Nephron (organoid): Measurements from ENCODE around the gene PRPF6.

Source experiments
- H3K27ac Mint-ChIP-seq, 3 experiments: 2 replicates each; pipeline ENCODE4 v1.8.0; 2020; ENCODE audit warnings: mixed read lengths in 3 of 3, mild to moderate bottlenecking in 2 of 3, moderate library complexity in 1 of 3
- H3K27me3 Mint-ChIP-seq: 2 replicates; pipeline ENCODE4 v1.8.0; 2021; ENCODE audit warnings: low read depth, mild to moderate bottlenecking, moderate library complexity, mixed read lengths
- H3K36me3 Mint-ChIP-seq: 2 replicates; pipeline ENCODE4 v1.8.0; 2020; ENCODE audit warnings: low read depth, mixed read lengths
- H3K4me1 Mint-ChIP-seq: 2 replicates; pipeline ENCODE4 v1.8.0; 2020; ENCODE audit warnings: mixed read lengths
- H3K4me3 Mint-ChIP-seq, 3 experiments: 2 replicates each; pipeline ENCODE4 v1.8.0; 2020; ENCODE audit warnings: mild to moderate bottlenecking in 3 of 3, mixed read lengths in 3 of 3, moderate library complexity in 2 of 3
- H3K9me3 Mint-ChIP-seq: 2 replicates; pipeline ENCODE4 v1.8.0; 2020; ENCODE audit warnings: mixed read lengths
- TF ChIP-seq, protein P1 (sequence below), 3 experiments: fragments of 200-600 bp; sonication (generic); IDR thresholded peaks; one replicate each; pipeline ENCODE4 v1.5.0; 2021; ENCODE audit warnings: antibody characterized with exemption in 3 of 3; ENCODE audit not compliant: unreplicated experiment in 3 of 3

Gene PRPF6

GRCh38 chr20:63950701-63951397 is 30.1 kb upstream of the PRPF6 start:
- H3K4me3 Mint-ChIP-seq = no peak overlapping the region
- H3K27me3 Mint-ChIP-seq = no peaks in the 10 kb centered on the region
- TF ChIP-seq, protein P1, sequence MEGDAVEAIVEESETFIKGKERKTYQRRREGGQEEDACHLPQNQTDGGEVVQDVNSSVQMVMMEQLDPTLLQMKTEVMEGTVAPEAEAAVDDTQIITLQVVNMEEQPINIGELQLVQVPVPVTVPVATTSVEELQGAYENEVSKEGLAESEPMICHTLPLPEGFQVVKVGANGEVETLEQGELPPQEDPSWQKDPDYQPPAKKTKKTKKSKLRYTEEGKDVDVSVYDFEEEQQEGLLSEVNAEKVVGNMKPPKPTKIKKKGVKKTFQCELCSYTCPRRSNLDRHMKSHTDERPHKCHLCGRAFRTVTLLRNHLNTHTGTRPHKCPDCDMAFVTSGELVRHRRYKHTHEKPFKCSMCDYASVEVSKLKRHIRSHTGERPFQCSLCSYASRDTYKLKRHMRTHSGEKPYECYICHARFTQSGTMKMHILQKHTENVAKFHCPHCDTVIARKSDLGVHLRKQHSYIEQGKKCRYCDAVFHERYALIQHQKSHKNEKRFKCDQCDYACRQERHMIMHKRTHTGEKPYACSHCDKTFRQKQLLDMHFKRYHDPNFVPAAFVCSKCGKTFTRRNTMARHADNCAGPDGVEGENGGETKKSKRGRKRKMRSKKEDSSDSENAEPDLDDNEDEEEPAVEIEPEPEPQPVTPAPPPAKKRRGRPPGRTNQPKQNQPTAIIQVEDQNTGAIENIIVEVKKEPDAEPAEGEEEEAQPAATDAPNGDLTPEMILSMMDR (IDR thresholded peaks at IDR 0.05; ENCODE audit: unreplicated experiment in 3 of 3) = no peak
- H3K27ac Mint-ChIP-seq = no peak overlapping the region
- H3K9me3 Mint-ChIP-seq = no peaks in the 10 kb centered on the region
- no peaks in the 10 kb centered on the region for H3K36me3 Mint-ChIP-seq
- peaks cover 34% of the 10 kb centered on the region for H3K4me1 Mint-ChIP-seq

DNA sequence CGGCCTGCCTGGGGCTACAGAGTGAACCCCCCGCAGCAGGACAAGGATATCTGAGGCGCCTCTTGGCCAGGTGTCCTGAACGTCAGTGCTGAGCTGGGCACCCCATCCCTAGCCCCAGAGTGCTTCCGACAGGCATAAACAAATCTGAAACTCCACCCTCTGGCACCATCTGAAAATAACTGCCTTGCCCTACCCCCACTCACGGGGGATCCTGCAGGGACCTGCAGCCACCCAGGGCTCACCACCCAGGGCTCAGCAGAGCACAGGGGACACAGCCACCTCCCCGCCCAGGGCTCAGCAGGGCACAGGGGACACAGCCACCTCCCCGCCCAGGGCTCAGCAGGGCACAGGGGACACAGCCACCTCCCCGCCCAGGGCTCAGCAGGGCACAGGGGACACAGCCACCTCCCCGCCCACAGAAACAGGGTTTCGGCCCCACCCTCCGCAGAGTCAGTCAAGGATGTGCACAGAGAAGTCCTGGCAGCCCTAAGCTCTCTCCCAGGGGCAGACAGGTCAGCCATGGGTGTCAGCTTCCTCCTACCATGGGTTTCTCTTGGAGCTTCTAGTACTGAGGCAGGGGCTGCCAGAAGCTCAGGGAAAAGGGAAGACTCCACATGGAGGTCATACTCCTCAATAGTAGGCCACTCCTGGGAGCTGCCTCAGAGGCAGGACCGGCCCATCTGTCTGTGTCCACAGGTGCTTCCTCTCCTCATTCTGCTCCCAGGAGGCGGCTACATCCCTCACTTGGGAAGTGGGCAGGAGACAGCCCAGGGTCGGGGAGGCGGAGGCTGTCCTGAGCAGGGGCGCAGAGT is 29.3 kb upstream of the PRPF6 start:
- no peaks in the 10 kb centered on the region for H3K36me3 Mint-ChIP-seq
- no peak overlapping the region for H3K27ac Mint-ChIP-seq
- H3K9me3 Mint-ChIP-seq = no peaks in the 10 kb centered on the region
- TF ChIP-seq, protein P1 (IDR thresholded peaks at IDR 0.05; ENCODE audit: unreplicated experiment in 3 of 3) = no peak
- no peaks in the 10 kb centered on the region for H3K27me3 Mint-ChIP-seq
- peaks cover 34% of the 10 kb centered on the region for H3K4me1 Mint-ChIP-seq
- H3K4me3 Mint-ChIP-seq = no peak overlapping the region

- Mint-ChIP-seq H3K27me3 (no peaks in the 10 kb centered on the region), H3K4me3 (no peak overlapping the region), H3K27ac (no peak overlapping the region), H3K4me1 (peaks cover 36% of the 10 kb centered on the region), H3K36me3 (no peaks in the 10 kb centered on the region), H3K9me3 (no peaks in the 10 kb centered on the region)
- TF ChIP-seq, protein P1 (IDR thresholded peaks at IDR 0.05; ENCODE audit: unreplicated experiment in 3 of 3) = no peak
Measured at GRCh38 chr20:63952210-63952535, 28.8 kb upstream of the PRPF6 start.

DNA sequence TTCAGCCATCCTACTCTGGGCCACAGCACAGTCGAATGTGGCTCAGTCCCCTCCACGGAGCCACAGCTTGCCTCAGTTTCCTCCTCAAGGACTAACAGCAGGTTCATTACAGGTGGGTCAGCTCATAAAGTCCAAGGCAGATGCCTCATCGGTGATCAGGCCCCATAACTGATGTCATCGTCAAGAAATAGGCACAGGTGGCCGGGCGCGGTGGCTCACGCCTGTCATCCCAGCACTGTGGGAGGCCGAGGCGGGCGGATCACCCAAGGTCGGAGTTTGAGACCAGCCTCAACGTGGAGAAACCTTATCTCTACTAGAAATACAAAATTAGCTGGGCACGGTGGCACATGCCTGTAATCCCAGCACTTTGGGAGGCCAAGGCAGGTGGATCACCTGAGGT is 28.2 kb upstream of the PRPF6 start:
- TF ChIP-seq, protein P1 (IDR thresholded peaks at IDR 0.05; ENCODE audit: unreplicated experiment in 3 of 3) = no peak
- peaks cover 40% of the 10 kb centered on the region for H3K4me1 Mint-ChIP-seq
- no peaks in the 10 kb centered on the region for H3K36me3 Mint-ChIP-seq
- no peaks in the 10 kb centered on the region for H3K9me3 Mint-ChIP-seq
- H3K4me3 Mint-ChIP-seq = peak overlapping the region; percentile 85 to 88 (median 85)
- no peak overlapping the region for H3K27ac Mint-ChIP-seq
- no peaks in the 10 kb centered on the region for H3K27me3 Mint-ChIP-seq

DNA sequence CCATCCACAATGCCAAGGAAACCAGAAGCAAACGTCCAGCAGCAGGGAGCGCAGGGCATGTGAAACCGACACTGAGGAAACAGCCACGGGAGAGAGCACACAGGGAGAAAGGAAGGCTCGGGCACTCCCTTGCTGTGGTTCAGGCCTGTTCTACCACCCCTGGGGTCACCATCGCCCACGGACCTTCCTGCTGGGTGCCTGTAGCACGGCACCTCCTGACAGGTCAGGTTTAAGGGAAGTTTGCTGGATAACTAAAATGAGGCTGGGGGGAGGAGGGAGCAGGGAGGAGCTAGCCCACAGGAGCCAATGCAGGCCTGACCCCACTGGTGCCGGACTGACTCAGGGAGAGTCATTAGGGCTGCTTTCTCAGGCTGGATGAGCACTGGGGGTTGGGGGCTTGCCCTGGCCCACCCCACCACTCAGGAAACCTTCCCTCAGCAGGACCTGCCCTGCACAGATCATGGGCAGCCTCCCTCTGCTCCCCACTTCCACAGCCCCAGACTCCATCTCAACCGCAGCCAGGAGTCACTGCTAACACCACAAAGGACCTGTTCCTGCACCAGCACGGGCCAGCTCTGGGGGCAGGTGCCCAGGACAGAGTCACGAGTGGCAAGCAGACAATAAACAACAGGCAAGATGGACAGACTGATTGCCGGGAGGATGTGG is 27.0 kb upstream of the PRPF6 start:
- TF ChIP-seq, protein P1 (IDR thresholded peaks at IDR 0.05; ENCODE audit: unreplicated experiment in 3 of 3) = no peak
- H3K4me1 Mint-ChIP-seq = peaks cover 30% of the 10 kb centered on the region
- H3K27me3 Mint-ChIP-seq = no peaks in the 10 kb centered on the region
- H3K9me3 Mint-ChIP-seq = no peaks in the 10 kb centered on the region
- H3K4me3 Mint-ChIP-seq = peak overlapping the region; percentile 85 to 88 (median 85)
- peak overlapping the region; percentile 17 to 74 (median 71) for H3K27ac Mint-ChIP-seq
- H3K36me3 Mint-ChIP-seq = no peaks in the 10 kb centered on the region
